ENCODE results near the gene KCNH1.

KCNH1 gene

GRCh38 chr1:210938416-210938925 is 195.5 kb downstream of the KCNH1 start:
- H3K4me3 ChIP-seq (ENCODE audit: low read depth, low read length) = no peak overlapping the region
- no peak for TF ChIP-seq MAX (IDR thresholded peaks at IDR 0.05; ENCODE audit: low read depth, low read length)
- TF ChIP-seq MYC (IDR thresholded peaks at IDR 0.05; ENCODE audit: low read depth, low read length) = no peak
- no peak for TF ChIP-seq CTCF (IDR thresholded peaks at IDR 0.05; ENCODE audit: low read depth, low read length)
- TF ChIP-seq POLR2A (IDR thresholded peaks at IDR 0.05; ENCODE audit: extremely low read depth, insufficient read length) = no peak
- DNase-seq (ENCODE audit: low read depth) = no peak

GRCh38 chr1:210937846-210938245 is 196.1 kb downstream of the KCNH1 start:
- TF ChIP-seq MAX (IDR thresholded peaks at IDR 0.05; ENCODE audit: low read depth, low read length) (no peak), CTCF (IDR thresholded peaks at IDR 0.05; ENCODE audit: low read depth, low read length) (no peak), POLR2A (IDR thresholded peaks at IDR 0.05; ENCODE audit: extremely low read depth, insufficient read length) (no peak), MYC (IDR thresholded peaks at IDR 0.05; ENCODE audit: low read depth, low read length) (no peak)
- no peak overlapping the region for H3K4me3 ChIP-seq (ENCODE audit: low read depth, low read length)
- no peak for DNase-seq (ENCODE audit: low read depth)

- TF ChIP-seq MYC (IDR thresholded peaks at IDR 0.05; ENCODE audit: low read depth, low read length) = no peak
- no peak overlapping the region for H3K4me3 ChIP-seq (ENCODE audit: low read depth, low read length)
- no peak for DNase-seq (ENCODE audit: low read depth)
Observed at GRCh38 chr1:210935905-210936304, 198.0 kb downstream of the KCNH1 start.

GRCh38 chr1:210932104-210932503 is 201.8 kb downstream of the KCNH1 start:
- TF ChIP-seq MYC (IDR thresholded peaks at IDR 0.05; ENCODE audit: low read depth, low read length) (no peak), MAX (IDR thresholded peaks at IDR 0.05; ENCODE audit: low read depth, low read length) (no peak), POLR2A (IDR thresholded peaks at IDR 0.05; ENCODE audit: extremely low read depth, insufficient read length) (no peak), CTCF (IDR thresholded peaks at IDR 0.05; ENCODE audit: low read depth, low read length) (no peak)

GRCh38 chr1:210922666-210923065 is 211.3 kb downstream of the KCNH1 start:
- DNase-seq (ENCODE audit: low read depth) = no peak
- TF ChIP-seq MYC (IDR thresholded peaks at IDR 0.05; ENCODE audit: low read depth, low read length) (no peak), MAX (IDR thresholded peaks at IDR 0.05; ENCODE audit: low read depth, low read length) (no peak), POLR2A (IDR thresholded peaks at IDR 0.05; ENCODE audit: extremely low read depth, insufficient read length) (no peak)
- H3K4me3 ChIP-seq (ENCODE audit: low read depth, low read length) = no peak overlapping the region

More at GRCh38 chr1:210932104-210932503, 201.8 kb downstream of the KCNH1 start:
- H3K4me3 ChIP-seq (ENCODE audit: low read depth, low read length) = no peak overlapping the region
- DNase-seq (ENCODE audit: low read depth) = no peak

- no peak overlapping the region for H3K4me3 ChIP-seq (ENCODE audit: low read depth, low read length)
- TF ChIP-seq CTCF (IDR thresholded peaks at IDR 0.05; ENCODE audit: low read depth, low read length) = no peak
- TF ChIP-seq POLR2A (IDR thresholded peaks at IDR 0.05; ENCODE audit: extremely low read depth, insufficient read length) = no peak
- no peak for TF ChIP-seq MYC (IDR thresholded peaks at IDR 0.05; ENCODE audit: low read depth, low read length)
- TF ChIP-seq MAX (IDR thresholded peaks at IDR 0.05; ENCODE audit: low read depth, low read length) = no peak
- no peak for DNase-seq (ENCODE audit: low read depth)
Observed at GRCh38 chr1:210920716-210921694, 212.9 kb downstream of the KCNH1 start.
